Stimulated activated naive CD8-positive, alpha-beta T cell treated with anti-CD3 and anti-CD28 coated beads, Interleukin-15, Interleukin-2, amounts not matched to agents 100 ng/mL and 50 ng/mL, for 24 hours (primary cell): ENCODE results near the gene AGAP1.

Experiments
- H3K27ac Mint-ChIP-seq: one replicate; pipeline ENCODE4 v1.8.0; 2021; ENCODE audit warnings: mild to moderate bottlenecking, mixed read lengths
- H3K27me3 Mint-ChIP-seq: one replicate; pipeline ENCODE4 v1.8.0; 2021; ENCODE audit warnings: mixed read lengths
- H3K36me3 Mint-ChIP-seq: one replicate; pipeline ENCODE4 v1.8.0; 2021; ENCODE audit warnings: low read depth, mixed read lengths
- H3K4me1 Mint-ChIP-seq: one replicate; pipeline ENCODE4 v1.8.0; 2021; ENCODE audit warnings: low read depth, mixed read lengths
- H3K4me3 Mint-ChIP-seq: one replicate; pipeline ENCODE4 v1.8.0; 2021; ENCODE audit warnings: mild to moderate bottlenecking, mixed read lengths
- H3K9me3 Mint-ChIP-seq: one replicate; pipeline ENCODE4 v1.8.0; 2021; ENCODE audit warnings: mixed read lengths

Gene AGAP1

DNA sequence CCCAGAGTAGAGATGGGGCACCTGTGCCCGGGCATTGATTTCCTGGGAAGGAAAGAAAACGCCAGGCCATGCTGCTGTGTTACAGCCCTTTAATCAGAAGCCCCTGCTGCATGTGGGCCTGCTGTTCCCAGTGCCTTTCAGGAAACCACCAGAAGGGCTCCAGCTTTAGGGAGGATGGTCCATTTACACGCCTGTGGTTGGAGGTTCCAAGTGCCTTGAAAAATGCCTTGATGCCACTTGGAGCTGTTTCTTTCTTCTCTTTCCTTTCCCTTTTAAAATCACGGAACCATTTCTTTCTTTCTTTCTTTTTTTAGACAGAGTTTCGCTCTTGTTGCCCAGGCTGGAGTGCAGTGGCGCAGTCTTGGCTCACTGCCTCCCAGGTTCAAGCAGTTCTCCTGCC is 60.5 kb downstream of the AGAP1 start:
- Mint-ChIP-seq H3K36me3 (no peaks in the 10 kb centered on the region), H3K27me3 (peaks cover 23% of the 10 kb centered on the region), H3K27ac (no peak overlapping the region), H3K4me1 (peaks cover 2% of the 10 kb centered on the region), H3K9me3 (no peaks in the 10 kb centered on the region), H3K4me3 (no peak overlapping the region)

DNA sequence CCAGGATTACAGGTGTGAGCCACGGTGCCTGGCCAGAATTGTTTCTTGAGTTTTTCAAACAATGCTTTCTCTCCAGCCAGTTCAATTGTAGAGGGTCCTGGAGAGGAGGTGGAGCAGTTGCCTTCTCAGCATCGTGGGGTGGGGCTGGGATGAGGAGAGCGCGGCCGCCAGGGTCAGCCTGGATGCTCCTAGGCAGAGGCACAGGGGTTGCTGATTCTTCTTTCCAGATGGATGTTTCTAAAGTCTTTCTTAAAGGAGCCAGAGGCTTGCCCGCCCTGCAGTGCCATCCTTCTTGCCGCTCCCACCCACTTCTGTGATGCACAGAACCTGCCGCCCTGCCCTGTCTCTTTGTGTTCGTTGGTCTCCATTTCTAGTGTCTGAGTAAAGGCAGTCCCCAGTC is 61.1 kb downstream of the AGAP1 start:
- Mint-ChIP-seq H3K27ac (no peak overlapping the region), H3K4me3 (no peak overlapping the region), H3K9me3 (no peaks in the 10 kb centered on the region), H3K4me1 (peaks cover 3% of the 10 kb centered on the region), H3K36me3 (no peaks in the 10 kb centered on the region), H3K27me3 (peaks cover 25% of the 10 kb centered on the region)

DNA sequence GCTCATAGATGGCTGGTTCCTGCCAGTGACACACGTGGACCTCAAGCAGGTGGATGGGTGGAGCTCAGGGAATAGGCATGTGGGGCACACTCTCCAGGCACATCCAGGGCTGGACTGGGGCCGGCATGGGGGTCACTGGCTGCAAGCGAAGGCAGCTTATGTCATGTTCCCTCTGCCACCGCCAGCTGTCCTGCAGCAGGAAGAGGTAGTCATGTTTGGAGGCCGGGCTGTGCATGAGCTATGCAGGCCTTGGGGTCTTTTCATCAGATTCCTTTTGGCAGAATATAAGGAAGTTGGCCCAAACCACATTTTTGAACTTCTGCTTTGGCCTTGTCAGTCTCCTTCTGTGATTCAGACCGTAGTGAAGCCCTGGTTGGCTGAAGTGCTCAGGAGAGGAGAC is 61.5 kb downstream of the AGAP1 start:
- Mint-ChIP-seq H3K9me3 (no peaks in the 10 kb centered on the region), H3K4me1 (peaks cover 3% of the 10 kb centered on the region), H3K27me3 (peaks cover 29% of the 10 kb centered on the region), H3K36me3 (no peaks in the 10 kb centered on the region), H3K27ac (no peak overlapping the region), H3K4me3 (no peak overlapping the region)

DNA sequence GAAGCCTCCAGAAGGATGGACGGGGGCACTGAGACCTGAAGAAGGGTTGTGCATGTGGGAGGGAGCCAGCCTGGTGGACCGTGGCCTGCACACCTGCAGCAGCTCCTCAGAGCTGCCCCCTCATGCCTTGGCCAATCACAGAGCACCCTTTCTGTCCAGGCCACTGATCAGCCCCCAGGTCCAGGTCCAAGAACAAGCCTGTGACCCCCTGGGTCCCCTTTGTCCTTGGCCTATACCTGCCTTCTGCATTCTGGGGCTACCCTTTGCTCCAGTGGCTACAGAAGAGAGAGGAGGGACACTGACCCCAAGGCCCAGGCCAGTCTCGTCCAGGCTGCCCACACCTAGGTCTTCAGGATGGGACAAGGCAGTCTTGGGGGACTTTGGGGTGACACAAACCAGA is 62.2 kb downstream of the AGAP1 start:
- Mint-ChIP-seq H3K27ac (no peak overlapping the region), H3K27me3 (peaks cover 31% of the 10 kb centered on the region), H3K4me1 (peaks cover 3% of the 10 kb centered on the region), H3K4me3 (no peak overlapping the region), H3K9me3 (no peaks in the 10 kb centered on the region), H3K36me3 (no peaks in the 10 kb centered on the region)

DNA sequence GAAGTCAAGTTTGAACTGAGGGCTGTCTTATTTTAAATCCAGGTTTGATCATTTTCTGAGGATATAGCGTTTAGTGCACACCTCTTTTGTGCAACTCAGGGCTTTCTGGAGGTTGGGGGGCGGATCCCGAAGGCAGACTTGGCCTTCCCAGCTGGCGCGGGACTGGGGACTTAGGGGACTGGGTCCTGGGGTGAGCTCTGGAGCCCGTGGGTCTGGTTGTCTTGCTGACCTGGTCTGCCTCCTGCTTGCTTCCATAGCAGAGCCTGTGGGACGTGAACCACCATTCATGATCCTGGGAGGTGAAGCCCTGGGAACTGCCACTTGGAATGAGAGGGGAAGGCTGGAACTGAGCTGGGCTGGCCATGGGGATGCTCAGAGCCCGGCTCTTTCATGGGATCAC is 63.1 kb downstream of the AGAP1 start:
- Mint-ChIP-seq H3K4me3 (no peak overlapping the region), H3K4me1 (peaks cover 3% of the 10 kb centered on the region), H3K9me3 (no peaks in the 10 kb centered on the region), H3K27me3 (peaks cover 28% of the 10 kb centered on the region), H3K36me3 (no peaks in the 10 kb centered on the region), H3K27ac (no peak overlapping the region)

DNA sequence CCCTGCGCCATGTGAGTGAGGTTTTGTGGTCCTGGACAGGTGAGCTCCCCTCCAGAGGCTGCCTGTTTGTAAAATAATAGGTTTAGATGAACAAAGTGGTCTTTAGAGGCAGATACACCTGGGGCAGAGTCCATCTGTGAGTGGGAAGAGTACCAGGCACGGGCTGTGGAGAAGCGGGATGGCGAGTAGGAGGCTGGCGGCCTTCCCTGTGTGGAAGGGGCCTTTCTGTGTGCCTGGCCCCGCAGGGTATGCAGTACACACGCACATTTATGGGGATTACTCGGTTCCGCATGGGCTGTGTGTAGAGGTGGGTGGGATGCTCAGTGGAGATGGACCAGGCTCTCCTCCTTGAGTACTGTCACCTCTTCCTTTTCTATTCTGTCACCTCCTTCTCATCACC is 64.1 kb downstream of the AGAP1 start:
- no peak overlapping the region for H3K4me3 Mint-ChIP-seq

DNA sequence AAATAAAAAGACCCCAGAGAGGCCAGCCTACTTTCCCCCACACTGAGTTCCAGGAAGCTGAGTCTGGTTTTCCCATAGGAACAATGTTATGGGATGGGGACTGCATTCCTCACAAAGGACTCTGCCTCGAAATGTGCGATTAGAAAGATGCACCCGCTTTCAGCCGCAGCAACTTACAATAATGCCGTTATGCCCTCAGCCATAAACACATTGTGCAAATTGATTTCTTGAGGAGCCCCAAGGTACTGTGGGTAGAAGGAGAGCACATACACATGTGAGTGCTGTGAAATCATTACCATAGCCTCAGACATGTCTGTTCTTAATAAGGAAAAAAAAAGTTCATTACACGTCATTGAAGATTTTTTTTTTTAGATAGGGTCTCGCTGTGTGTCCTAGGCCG is 64.7 kb downstream of the AGAP1 start:
- no peaks in the 10 kb centered on the region for H3K36me3 Mint-ChIP-seq
- H3K4me1 Mint-ChIP-seq = peaks cover 3% of the 10 kb centered on the region
- H3K9me3 Mint-ChIP-seq = no peaks in the 10 kb centered on the region
- H3K27ac Mint-ChIP-seq = no peak overlapping the region
- H3K27me3 Mint-ChIP-seq = peaks cover 21% of the 10 kb centered on the region
- no peak overlapping the region for H3K4me3 Mint-ChIP-seq

More for the DNA sequence above, 64.1 kb downstream of the AGAP1 start:
- Mint-ChIP-seq H3K9me3 (no peaks in the 10 kb centered on the region), H3K36me3 (no peaks in the 10 kb centered on the region), H3K27ac (no peak overlapping the region), H3K27me3 (peaks cover 21% of the 10 kb centered on the region), H3K4me1 (peaks cover 3% of the 10 kb centered on the region)

DNA sequence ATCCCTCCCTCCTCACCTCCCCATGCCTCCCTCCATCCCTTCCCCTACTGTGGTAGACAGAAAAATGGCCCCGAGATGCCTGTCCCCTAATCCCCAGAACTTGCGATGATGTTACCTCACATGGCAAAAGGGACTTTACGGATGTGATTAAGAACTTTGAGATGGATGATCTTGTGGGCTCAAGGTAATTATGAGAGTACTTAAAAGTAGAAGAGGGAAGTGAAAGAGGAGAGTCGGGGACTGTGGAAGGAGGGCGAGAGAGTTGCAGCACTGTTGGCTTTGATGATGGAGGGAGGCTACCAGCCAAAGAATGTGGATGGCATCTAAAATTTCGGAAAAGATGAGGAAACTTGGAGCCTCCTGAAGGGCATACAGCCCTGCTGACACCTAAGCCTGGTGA is 66.5 kb downstream of the AGAP1 start:
- Mint-ChIP-seq H3K36me3 (no peaks in the 10 kb centered on the region), H3K4me1 (peaks cover 3% of the 10 kb centered on the region), H3K27me3 (peaks cover 21% of the 10 kb centered on the region), H3K9me3 (no peaks in the 10 kb centered on the region), H3K27ac (no peak overlapping the region), H3K4me3 (no peak overlapping the region)

DNA sequence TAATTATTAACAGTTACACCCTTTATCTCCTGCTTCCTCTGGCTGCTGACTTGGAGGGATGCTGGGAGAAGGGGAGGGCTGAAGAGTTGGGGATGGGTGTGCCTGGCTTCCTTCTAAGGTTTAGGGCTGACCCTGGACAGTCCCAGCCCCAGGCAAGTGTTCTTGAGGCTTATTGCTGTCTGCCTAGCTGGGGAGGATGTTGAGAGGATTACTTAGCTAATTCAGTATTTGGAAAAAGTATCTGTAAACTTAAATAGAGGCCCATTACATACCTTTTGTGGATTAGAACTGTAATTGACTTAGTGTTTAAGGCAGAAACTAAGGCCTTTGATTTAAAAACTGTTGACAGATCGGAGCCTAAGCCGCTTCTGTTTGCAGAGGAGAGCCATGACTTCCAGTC is 67.6 kb downstream of the AGAP1 start:
- Mint-ChIP-seq H3K4me1 (peaks cover 3% of the 10 kb centered on the region), H3K27ac (no peak overlapping the region), H3K27me3 (peaks cover 19% of the 10 kb centered on the region), H3K4me3 (no peak overlapping the region), H3K36me3 (no peaks in the 10 kb centered on the region), H3K9me3 (no peaks in the 10 kb centered on the region)

DNA sequence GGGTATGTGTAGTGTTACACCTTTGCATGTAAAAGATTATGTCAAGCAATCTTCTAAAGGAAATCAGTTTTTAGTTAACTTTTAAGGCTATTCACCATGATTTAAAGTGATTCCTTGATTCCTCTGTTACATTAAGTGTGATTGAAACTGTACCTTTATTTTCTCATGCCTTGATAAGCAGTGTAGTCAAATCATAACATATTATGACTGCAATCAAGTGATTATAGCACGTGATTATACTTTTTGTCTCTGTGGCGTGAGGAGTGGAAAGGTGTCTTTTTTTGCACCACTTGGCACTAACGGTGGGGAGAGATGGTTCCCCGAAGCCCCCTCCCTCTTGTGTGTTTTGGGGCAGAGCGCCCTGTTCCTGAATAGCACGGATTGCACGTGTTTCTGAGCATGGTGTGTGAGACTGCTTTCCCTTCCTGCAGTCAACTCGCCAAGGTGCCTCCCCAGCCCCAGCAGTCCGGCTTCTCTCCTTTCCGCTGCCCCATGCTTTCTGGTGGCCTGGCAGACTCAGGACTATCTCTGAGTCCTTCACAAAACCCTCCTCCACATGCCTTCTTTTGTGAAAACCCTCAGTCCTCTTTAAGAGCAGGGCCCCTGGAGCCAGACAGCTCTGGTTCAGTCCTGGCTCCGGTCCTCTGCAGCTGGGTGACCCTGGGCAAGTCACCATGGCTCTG is 68.4 kb downstream of the AGAP1 start:
- no peak overlapping the region for H3K4me3 Mint-ChIP-seq
- peaks cover 25% of the 10 kb centered on the region for H3K27me3 Mint-ChIP-seq
- no peak overlapping the region for H3K27ac Mint-ChIP-seq
- no peaks in the 10 kb centered on the region for H3K9me3 Mint-ChIP-seq
- H3K36me3 Mint-ChIP-seq = no peaks in the 10 kb centered on the region
- H3K4me1 Mint-ChIP-seq = peaks cover 3% of the 10 kb centered on the region

DNA sequence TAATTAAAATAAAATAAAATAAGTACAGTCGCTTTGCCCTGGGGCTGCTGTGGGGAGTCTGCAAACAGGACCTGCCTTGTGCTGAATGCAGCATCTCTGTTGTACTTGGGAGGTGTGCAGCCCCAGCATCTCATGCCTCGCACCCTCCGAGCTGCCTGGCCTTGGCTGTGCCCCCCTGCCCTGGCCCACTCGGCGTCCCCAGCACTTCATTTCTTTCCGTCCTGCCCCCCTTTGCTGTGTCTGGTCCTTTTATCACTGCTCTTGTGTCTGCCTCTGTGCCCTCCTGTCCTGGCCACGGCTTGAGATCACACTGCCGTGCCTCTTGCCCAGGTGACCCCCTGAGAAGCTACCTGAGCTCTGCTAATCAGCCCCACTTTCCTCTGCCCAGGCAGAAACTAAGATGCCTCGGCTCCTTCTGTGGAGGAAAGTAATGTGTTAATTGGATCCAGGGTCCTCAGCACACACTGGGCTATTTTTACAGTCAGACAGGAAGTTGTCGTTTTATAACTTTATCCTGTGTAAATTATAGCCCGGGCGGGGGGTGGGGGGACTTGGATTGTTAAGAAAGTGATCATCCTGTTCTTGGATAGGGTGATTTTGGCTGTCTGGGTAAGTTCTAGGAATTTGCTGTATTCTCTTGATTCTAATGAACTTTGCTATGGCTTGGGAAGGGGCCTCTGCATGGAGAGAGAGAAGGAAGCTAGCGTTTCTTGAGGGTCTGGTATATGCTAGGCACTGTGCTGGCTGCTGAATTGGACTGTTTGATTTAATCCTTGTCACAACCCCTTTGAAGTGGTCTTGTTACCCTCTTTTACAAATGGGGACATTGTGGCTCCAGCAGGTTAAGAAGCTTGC is 69.4 kb downstream of the AGAP1 start:
- Mint-ChIP-seq H3K27me3 (peaks cover 33% of the 10 kb centered on the region), H3K4me3 (no peak overlapping the region), H3K27ac (no peak overlapping the region), H3K9me3 (no peaks in the 10 kb centered on the region), H3K36me3 (no peaks in the 10 kb centered on the region), H3K4me1 (peaks cover 3% of the 10 kb centered on the region)

DNA sequence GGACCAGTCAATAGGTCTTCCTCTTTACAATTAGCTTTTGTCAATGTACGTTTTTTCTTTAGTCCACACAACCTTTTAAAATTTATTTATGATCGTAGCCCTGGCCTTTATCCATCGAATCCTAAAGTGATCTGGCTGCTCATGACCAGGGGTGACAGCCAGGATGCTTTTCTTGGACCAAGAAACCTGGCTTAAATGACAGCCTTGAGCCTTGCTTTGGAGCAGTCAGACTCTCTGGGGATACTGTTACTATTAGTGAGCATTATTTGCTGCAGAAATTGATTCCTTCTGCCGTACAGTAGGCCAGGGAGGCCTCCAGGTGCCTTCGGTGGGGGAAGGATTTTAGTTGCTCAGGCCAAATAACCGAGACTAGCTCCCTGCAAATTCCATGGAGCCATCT is 70.2 kb downstream of the AGAP1 start:
- Mint-ChIP-seq H3K4me1 (peaks cover 3% of the 10 kb centered on the region), H3K36me3 (no peaks in the 10 kb centered on the region), H3K4me3 (no peak overlapping the region), H3K27me3 (peaks cover 35% of the 10 kb centered on the region), H3K27ac (no peak overlapping the region), H3K9me3 (no peaks in the 10 kb centered on the region)

DNA sequence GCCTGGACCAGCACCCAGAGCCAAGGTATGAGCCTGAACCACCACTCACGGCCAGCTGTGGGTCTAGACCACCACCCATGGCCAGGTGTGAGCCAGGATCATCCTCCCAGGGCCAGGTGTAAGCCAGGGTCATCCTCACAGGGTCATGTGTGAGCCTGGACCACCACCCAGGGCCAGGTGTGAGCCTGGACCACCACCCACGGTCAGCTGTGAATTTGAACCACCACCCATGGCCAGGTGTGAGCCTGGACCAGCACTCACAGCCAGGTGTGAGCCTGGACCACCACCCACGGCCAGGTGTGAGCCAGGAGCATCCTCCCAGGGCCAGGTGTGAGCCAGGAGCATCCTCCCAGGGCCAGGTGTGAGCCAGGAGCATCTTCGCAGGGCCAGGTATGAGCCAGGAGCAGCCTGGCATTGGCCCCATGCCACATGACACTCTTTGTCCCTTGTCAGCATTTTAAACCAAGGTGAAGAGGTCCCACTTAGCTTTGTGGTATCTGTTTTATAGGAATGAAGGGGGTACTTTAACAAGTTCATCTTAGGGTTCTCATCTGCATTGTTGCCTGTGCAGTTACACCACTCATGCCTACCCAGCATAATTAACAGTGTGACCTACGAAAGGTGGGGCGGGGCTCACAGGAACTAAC is 71.2 kb downstream of the AGAP1 start:
- no peak overlapping the region for H3K4me3 Mint-ChIP-seq
- no peaks in the 10 kb centered on the region for H3K36me3 Mint-ChIP-seq
- peaks cover 33% of the 10 kb centered on the region for H3K27me3 Mint-ChIP-seq
- H3K4me1 Mint-ChIP-seq = no peaks in the 10 kb centered on the region
- no peaks in the 10 kb centered on the region for H3K9me3 Mint-ChIP-seq
- no peak overlapping the region for H3K27ac Mint-ChIP-seq

DNA sequence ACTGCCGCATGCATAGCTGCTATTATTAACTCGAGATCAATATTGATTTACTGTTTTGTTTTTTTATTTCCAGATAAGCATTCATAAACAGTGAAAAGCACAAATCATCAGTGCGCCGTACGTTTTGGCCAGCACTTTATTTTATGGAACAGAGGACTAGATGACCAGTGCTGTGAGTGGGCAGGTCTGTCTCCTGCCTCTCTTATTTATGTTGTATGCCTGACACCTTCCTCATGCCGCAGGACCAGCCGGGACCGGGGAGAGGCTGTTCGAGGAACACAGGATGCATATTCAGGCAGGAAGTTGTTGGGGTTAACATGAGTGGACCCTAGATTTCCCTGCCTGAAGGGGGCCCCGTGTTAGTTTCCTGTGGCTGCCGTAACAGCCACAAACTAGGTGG is 72.6 kb downstream of the AGAP1 start:
- H3K27ac Mint-ChIP-seq = no peak overlapping the region

DNA sequence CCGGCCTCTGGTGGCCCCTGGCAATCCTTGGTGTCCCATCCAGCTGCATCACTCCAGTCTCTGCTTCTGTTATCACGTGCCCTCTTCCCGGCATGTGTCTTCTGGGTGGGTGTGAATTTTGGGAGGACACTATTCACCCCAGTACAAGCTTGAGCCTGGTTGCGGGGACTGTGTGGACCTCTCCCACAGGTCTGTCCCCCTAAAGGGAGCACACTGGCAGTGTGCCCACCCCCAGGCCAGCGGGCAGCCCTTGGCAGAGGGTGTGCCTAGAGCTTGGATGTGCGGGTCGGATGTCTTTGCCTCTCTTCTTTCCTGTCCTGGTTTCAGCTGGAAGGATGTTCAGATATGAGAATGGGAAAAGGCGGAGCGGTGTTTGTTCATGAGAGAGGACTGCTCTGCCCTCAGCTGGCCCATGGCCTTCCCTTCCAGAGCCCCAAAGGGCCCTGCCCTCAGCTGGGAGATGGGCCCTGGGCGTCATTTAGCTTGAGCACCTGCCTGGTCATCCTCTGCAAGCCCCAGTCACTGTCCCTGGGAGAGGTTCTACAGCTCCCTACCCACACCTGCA is 73.2 kb downstream of the AGAP1 start:
- no peak overlapping the region for H3K4me3 Mint-ChIP-seq
- no peaks in the 10 kb centered on the region for H3K36me3 Mint-ChIP-seq
- no peaks in the 10 kb centered on the region for H3K4me1 Mint-ChIP-seq
- no peak overlapping the region for H3K27ac Mint-ChIP-seq
- peaks cover 27% of the 10 kb centered on the region for H3K27me3 Mint-ChIP-seq
- no peaks in the 10 kb centered on the region for H3K9me3 Mint-ChIP-seq

More for the DNA sequence above, 72.6 kb downstream of the AGAP1 start:
- no peaks in the 10 kb centered on the region for H3K36me3 Mint-ChIP-seq
- no peaks in the 10 kb centered on the region for H3K9me3 Mint-ChIP-seq
- H3K4me3 Mint-ChIP-seq = no peak overlapping the region
- no peaks in the 10 kb centered on the region for H3K4me1 Mint-ChIP-seq
- H3K27me3 Mint-ChIP-seq = peaks cover 27% of the 10 kb centered on the region
